G401 (cell line): ENCODE results near the gene ZC3H8. TPM values are rescaled to one million over a fixed set of nuclear protein-coding genes. Genes with fewer than 3 reads are reported as not detected.
A peak's percentile ranks its signal among the peaks of the same experiment; 100 is the strongest.

Source experiments
- DNase-seq: peaks from one replicate; pipeline ENCODE4 v3.0.0-alpha.2; 2015; ENCODE audit warnings: low spot score
- in situ Hi-C: cut with HindIII; loops from 2 replicates; pipeline ENCODE4 v1.10.0; 2016; ENCODE audit warnings: low sequenced_read_pairs, mixed read lengths
- total RNA-seq: library from RNA; depleted of rRNA; stranded (reverse); fragments of >200 nt; shearing (Covaris generic); gene quantifications from 2 replicates; pipeline ENCODE4 v1.2.3, GENCODE V29; 2014

Gene ZC3H8
- total RNA-seq, 1 experiment from 2014 or later = 3.8 TPM

DNA sequence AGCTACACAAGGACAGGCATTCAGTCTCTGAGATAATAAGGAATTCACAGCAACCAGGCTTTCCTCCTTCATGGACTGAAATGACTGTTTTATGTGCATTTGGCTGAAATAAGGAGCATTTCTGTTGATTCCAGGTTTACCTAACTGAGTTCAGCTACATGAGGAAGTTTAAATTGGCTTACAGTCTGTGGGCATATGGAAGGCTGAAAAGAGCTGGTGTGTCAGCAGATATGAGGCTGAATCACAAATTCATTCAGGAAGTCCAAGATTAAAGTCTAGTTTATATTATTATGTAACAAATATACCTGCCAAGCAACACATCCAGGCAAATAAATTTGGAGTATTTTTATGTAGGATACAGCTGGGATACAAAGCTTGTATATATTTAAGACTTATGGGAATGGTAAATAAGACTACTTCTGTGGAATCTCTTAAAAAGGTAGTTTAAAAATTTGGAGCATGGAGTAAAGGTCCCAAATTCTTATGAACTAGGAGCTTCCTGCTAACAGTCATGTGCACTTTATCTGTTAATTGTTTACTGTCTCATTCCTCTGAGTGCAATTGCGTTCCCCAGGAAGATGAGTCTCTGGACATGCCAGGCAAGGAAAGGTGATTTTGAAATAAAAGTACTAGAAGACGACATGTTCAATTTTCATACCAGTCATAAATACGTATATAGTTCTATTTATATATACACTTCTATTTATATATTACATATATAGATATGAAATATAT lies 53.0 kb downstream of the ZC3H8 start:
- in situ Hi-C loops = no loop called here
- DNase-seq = peak; percentile 16

DNA sequence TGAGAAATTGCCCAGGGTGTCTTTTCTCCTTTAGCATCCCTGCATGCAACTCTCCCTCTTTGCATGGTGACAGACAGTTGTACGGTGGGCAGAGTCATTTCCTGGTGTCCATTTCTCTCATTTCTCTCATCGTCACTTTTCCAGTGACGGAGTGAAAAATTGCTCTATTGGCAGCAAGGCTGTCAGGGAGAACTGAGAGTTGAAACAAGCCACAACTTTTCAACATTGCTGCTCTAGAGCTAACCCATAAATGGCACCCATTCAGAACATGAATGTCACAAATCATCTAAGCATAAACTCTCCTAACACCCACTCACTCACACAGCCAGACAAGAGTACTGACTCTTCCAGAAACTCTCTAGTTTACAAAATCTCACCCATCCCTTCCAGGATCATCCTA lies 55.7 kb downstream of the ZC3H8 start:
- in situ Hi-C loops = no loop called here
- no peak for DNase-seq

GRCh38 chr2:112198780-112199179 lies 56.1 kb downstream of the ZC3H8 start:
- in situ Hi-C loops = no loop called here
- DNase-seq = peak; percentile 14

- no peak for DNase-seq
- in situ Hi-C loops = no loop called here
These were observed 57.0 kb downstream of the ZC3H8 start for GRCh38 chr2:112197868-112198267.

DNA sequence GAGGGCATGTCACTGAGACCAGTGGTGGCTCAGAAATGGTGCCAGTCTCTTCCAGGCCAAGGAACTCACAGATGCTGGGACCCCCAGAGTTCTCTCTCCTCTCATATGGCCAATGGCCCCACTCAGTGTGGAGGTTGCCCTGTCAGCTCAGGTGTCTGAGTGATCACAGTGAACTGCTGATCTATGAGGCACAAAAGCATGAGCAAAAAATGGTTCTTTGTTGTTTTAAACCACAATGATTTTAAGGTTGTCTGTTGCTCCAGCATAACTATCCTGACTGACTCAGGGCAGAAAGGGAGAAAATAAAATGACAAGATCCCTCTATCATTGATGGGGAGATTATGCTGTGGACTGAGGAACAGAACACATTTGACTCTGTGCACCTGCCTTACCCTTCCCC lies 58.9 kb downstream of the ZC3H8 start:
- in situ Hi-C loops = no loop called here
- DNase-seq = no peak

DNA sequence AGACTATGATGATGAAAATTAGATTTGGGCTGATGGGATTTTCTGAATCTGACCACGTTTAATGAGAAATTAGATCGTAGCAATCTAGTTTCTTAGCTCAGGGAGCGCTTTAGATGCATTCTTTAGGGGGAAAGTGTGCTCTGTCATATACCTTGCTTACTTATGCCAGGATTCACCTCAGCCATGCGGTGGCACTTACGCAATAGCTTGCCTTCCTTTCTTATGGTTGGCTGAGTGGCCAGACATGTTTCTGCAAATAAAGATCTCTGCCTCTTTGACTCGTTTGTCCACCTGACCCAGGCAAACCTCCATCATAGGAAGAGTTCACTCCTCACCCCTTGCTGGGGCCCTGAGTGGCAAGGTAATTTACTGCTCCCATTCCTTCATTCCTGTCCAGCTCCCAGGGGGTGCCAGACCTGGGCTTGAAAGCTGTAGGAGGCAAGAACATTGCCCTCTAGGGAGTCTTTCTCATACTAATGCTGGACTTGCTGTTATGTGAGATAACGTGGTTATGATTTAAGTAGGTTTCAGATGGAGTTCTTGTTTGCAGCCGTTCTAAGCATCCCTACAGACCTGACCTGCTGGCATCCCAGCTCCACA lies 59.6 kb downstream of the ZC3H8 start:
- no peak for DNase-seq
- in situ Hi-C loops = no loop called here

GRCh38 chr2:112194482-112194881 lies 60.4 kb downstream of the ZC3H8 start:
- in situ Hi-C loops = no loop called here

DNA sequence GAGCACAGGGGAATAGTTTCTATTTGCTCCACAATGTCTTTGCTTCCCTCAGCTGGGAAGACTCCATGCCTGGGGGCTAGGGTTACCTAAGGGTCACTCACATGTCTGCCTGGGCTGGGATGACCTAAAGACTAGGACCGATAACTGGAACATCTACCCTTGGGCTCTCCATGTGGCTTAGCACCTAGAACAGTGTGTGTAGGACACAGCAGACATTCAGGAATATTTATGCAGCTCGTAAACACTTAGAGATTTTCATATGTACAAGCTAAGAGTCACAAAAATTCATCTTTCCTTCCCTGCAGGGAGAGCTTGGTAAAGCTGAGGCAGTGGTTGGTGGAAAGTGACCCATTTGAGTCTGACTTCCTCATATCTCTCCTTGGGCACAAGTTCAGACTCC lies 60.8 kb downstream of the ZC3H8 start:
- in situ Hi-C loops = no loop called here
- no peak for DNase-seq

More at GRCh38 chr2:112194482-112194881, 60.4 kb downstream of the ZC3H8 start:
- DNase-seq = no peak

DNA sequence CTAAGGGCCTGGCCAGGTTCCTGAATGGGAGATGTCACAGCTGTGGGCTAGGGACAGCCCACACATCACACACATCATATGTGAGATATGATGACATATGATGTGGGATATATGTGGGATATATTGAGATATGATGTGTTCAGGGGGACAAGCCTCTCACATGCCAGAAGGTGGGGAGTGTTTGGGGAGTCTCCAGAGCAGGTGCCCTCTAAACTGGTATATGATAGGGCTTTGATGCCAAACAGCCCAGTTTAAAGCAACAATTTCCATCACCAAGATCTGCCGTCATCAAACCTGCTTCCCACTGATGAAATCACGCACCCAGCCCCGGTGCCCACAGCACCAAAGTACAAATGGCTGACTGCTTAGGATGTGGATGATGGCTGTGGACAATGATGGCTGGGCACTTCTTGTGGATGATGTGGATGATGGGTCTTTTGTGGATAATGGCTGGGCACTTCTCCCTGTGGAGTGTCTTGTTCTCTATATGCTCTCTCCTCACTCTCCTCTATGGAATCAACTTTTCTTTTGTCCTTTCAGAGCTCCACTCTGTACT lies 65.8 kb downstream of the ZC3H8 start:
- in situ Hi-C loops = no loop called here
- no peak for DNase-seq

- in situ Hi-C loops = no loop called here
- no peak for DNase-seq
These were observed 66.8 kb downstream of the ZC3H8 start for GRCh38 chr2:112187805-112188596.

DNA sequence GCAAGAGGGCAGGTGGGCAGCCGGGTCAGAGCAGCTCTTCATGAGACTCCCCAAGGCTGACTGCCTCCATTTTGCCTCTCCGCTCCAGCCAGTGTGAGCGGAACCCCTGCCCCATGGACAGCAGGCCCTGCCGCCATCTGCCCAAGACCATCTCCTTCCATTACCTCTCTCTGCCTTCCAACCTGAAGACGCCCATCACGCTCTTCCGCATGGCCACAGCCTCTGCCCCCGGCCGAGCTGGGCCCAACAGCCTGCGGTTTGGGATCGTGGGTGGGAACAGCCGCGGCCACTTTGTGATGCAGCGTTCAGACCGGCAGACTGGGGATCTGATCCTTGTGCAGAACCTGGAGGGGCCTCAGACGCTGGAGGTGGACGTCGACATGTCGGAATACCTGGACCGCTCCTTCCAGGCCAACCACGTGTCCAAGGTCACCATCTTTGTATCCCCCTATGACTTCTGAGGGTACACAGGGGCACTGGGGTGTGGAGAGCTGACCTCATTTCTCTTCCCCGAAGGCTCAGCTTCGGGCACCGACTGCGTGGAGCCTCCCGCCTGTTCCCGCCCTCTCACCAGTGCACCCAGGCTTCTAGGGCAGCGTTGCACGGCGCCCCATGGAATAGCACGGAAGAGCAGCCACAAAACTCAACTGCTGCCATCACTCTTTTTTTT lies 67.7 kb downstream of the ZC3H8 start:
- DNase-seq = no peak
- in situ Hi-C loops = no loop called here

- in situ Hi-C loops = no loop called here
- DNase-seq = no peak
These were observed 69.7 kb downstream of the ZC3H8 start for GRCh38 chr2:112185131-112185530.

GRCh38 chr2:112184121-112184520 lies 70.7 kb downstream of the ZC3H8 start:
- in situ Hi-C loops = no loop called here
- DNase-seq = no peak

DNA sequence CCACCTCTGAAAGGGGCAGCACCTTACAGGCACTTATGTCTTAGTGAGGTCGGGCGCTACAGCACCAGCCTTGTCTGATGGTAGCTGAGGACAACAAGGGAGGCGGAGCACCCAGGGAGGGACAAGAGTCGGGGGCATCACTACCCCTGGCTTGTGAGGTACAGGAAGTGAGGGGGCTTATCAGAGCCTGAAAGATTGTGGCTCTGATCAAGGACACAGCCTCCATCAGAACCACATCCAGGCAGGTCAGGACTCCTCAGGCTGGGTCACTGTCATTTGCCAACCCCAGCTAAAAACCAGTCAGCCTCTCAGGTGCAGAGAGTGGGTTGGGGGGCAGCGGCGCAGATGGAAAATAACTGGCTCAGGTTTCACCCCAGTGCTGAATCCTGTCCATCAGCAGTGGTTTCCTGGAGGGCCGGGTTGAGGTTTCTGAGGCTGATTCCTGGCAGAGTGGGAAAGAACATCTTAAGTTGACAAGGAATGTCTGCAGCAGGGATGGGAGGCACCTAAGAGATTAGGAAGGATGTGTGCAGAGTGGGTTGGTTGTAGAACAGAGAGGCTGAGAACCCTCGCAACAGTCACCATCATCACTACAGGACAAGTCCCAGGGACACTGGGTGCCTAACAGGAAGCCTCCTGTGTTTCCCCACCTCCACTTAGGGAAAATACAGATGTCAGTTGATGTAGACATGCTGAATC lies 71.4 kb downstream of the ZC3H8 start:
- DNase-seq = no peak
- in situ Hi-C loops = no loop called here

DNA sequence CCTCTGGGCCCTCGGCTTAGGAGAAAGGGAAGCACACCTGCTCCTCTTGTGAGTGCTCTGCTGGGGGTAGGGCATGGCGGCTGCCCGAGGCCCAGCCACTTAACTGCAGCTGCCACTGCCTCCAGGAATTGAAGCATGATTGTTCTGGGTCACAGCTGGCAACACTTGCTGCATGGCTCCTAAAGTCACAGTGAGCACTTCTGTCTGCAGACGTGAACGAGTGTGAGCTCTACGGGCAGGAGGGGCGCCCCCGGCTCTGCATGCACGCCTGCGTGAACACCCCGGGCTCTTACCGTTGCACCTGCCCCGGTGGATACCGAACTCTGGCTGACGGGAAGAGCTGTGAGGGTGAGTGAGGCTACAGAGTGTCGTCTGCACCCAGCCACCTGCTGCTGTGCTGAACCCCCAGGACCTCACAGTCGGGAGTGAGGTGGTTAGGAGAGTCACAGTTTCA lies 72.2 kb downstream of the ZC3H8 start:
- DNase-seq = no peak
- in situ Hi-C loops = no loop called here

DNA sequence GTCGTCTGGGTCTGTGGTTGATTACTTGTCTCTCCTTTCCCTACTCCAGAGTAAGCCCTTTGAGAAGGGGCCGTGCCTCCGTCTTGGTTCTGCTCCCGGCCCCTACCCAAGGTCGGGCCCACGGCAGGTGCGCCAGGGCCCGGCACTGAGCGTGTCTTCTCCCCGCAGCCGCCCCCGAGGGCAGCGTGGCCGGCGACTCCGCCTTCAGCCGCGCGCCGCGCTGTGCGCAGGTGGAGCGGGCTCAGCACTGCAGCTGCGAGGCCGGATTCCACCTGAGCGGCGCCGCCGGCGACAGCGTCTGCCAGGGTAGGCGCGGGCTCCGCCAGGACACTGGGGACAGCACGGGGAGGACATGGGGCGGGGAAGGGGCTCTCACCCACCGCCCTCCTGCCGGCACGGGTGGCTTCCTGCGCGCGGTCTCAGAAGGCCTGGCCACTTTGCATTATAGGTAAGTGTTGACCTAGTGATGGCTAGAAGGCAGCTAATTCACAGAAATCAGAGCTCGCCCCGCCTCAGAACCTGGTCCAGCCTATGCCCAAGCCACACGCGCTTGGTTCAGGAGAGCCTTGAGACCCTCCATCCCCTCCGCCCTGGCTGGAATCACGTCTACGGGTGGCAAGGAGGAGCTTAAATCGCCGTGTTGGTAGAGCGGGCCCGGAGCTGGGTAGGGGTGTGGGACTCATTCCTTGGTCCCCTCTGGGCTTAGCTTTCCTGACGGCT lies 73.1 kb downstream of the ZC3H8 start:
- no peak for DNase-seq
- in situ Hi-C loops = no loop called here

GRCh38 chr2:112175958-112176573 lies 78.8 kb downstream of the ZC3H8 start:
- no peak for DNase-seq
- in situ Hi-C loops = no loop called here

- no peak for DNase-seq
- in situ Hi-C loops = no loop called here
These were observed 79.5 kb downstream of the ZC3H8 start for GRCh38 chr2:112175333-112175732.
